ENCODE results near the gene FAAP20.
"Not testable (repeated sequence)": the region's sequence is repeated elsewhere in the genome, so short reads cannot be mapped to it uniquely, and the experiment has no call there.

Gene FAAP20

GRCh38 chr1:2154022-2154421 is 40.5 kb downstream of the FAAP20 start:
- FAIRE-seq, result no peak

GRCh38 chr1:2152954-2153353 is 41.6 kb downstream of the FAAP20 start:
- FAIRE-seq, result no peak

- FAIRE-seq, result no peak
Measured at GRCh38 chr1:2151911-2152310, 42.7 kb downstream of the FAAP20 start.

GRCh38 chr1:2151252-2151651 is 43.3 kb downstream of the FAAP20 start:
- FAIRE-seq, result no peak

- FAIRE-seq, result no peak
Measured at GRCh38 chr1:2150801-2151200, 43.8 kb downstream of the FAAP20 start.

- no peak for FAIRE-seq
Measured at GRCh38 chr1:2148691-2149090, 45.9 kb downstream of the FAAP20 start.

- not testable (repeated sequence) for FAIRE-seq
Measured at GRCh38 chr1:2147869-2148268, 46.7 kb downstream of the FAAP20 start.

GRCh38 chr1:2146836-2147517 is 47.6 kb downstream of the FAAP20 start:
- no peak for FAIRE-seq

- no peak for FAIRE-seq
Measured at GRCh38 chr1:2145946-2146835, 48.4 kb downstream of the FAAP20 start.

- FAIRE-seq, result no peak
Measured at GRCh38 chr1:2144501-2145090, 50.0 kb downstream of the FAAP20 start.

- FAIRE-seq, result no peak
Measured at GRCh38 chr1:2143814-2144500, 50.6 kb downstream of the FAAP20 start.

GRCh38 chr1:2141025-2141424 is 53.5 kb downstream of the FAAP20 start:
- no peak for FAIRE-seq

Measured in A204.1 (cell line).